GM23338 (cell line): ENCODE data around the gene KIAA1549. TPM values are rescaled to one million over a fixed set of nuclear protein-coding genes. Genes with fewer than 3 reads are reported as not detected.

ENCODE experiments used
- ATAC-seq: fragments of 200-7000 bp; cut with Tn5 transposase; 3 replicates; pipeline ENCODE4 v1.9.1; 2020
- DNase-seq: peaks from one replicate; pipeline ENCODE4 v3.0.0-alpha.2; 2015; ENCODE audit warnings: low spot score
- H2AFZ ChIP-seq: fragments of 200-600 bp; sonication (generic); 2 replicates; pipeline ENCODE4 v1.8.0; 2016; ENCODE audit warnings: antibody characterized with exemption, mild to moderate bottlenecking, moderate library complexity
- H3F3A ChIP-seq: fragments of 200-600 bp; sonication (generic); replicated peaks from 2 replicates; pipeline ENCODE4 v1.8.0; 2017; ENCODE audit warnings: antibody characterized with exemption, mixed run types, low read depth
- H3K27ac ChIP-seq: fragments of 200-600 bp; sonication (generic); 2 replicates; pipeline ENCODE4 v1.6.1; 2016; ENCODE audit warnings: low read depth
- H3K27me3 ChIP-seq: fragments of 200-600 bp; sonication (generic); 2 replicates; pipeline ENCODE4 v1.8.0; 2016; ENCODE audit warnings: mild to moderate bottlenecking, mixed run types, moderate library complexity; ENCODE audit not compliant: insufficient read depth
- H3K36me3 ChIP-seq: fragments of 200-600 bp; sonication (generic); 2 replicates; pipeline ENCODE4 v1.8.0; 2016; ENCODE audit warnings: mild to moderate bottlenecking; ENCODE audit not compliant: insufficient read depth
- H3K4me1 ChIP-seq: fragments of 200-600 bp; sonication (generic); 2 replicates; pipeline ENCODE4 v1.8.0; 2016; ENCODE audit warnings: mild to moderate bottlenecking, moderate library complexity; ENCODE audit not compliant: insufficient read depth
- H3K4me2 ChIP-seq: fragments of 200-600 bp; sonication (generic); 2 replicates; pipeline ENCODE4 v1.7.1; 2017; ENCODE audit warnings: mixed run types
- H3K4me3 ChIP-seq: fragments of 200-600 bp; sonication (generic); 2 replicates; pipeline ENCODE4 v1.6.1; 2016; ENCODE audit warnings: mixed run types
- H3K79me2 ChIP-seq: fragments of 200-600 bp; sonication (generic); replicated peaks from 2 replicates; pipeline ENCODE4 v1.8.0; 2017; ENCODE audit warnings: mild to moderate bottlenecking; ENCODE audit not compliant: insufficient read depth
- H3K9me2 ChIP-seq: fragments of 200-600 bp; sonication (generic); 2 replicates; pipeline ENCODE4 v1.8.0; 2017; ENCODE audit not compliant: insufficient read depth
- H4K20me1 ChIP-seq: fragments of 200-600 bp; sonication (generic); replicated peaks from 2 replicates; pipeline ENCODE4 v1.8.0; 2017; ENCODE audit warnings: mild to moderate bottlenecking; ENCODE audit not compliant: insufficient read depth
- H3K27ac Mint-ChIP-seq: 2 replicates; pipeline ENCODE4 v1.8.0; 2020; ENCODE audit warnings: inconsistent platforms, mild to moderate bottlenecking, moderate library complexity, mixed read lengths
- H3K27me3 Mint-ChIP-seq: 3 replicates; pipeline ENCODE4 v1.8.0; 2022; ENCODE audit warnings: low read depth, mild to moderate bottlenecking, moderate library complexity, mixed read lengths, inconsistent platforms; ENCODE audit not compliant: insufficient read depth, poor library complexity
- H3K36me3 Mint-ChIP-seq: 3 replicates; pipeline ENCODE4 v1.8.0; 2021; ENCODE audit warnings: low read depth, mild to moderate bottlenecking, inconsistent platforms, moderate library complexity, mixed read lengths
- H3K4me1 Mint-ChIP-seq: 3 replicates; pipeline ENCODE4 v1.8.0; 2020; ENCODE audit warnings: mild to moderate bottlenecking, inconsistent platforms, mixed read lengths
- H3K4me3 Mint-ChIP-seq: 3 replicates; pipeline ENCODE4 v1.8.0; 2021; ENCODE audit warnings: moderate library complexity, mild to moderate bottlenecking, inconsistent platforms, mixed read lengths
- H3K9me3 Mint-ChIP-seq: 3 replicates; pipeline ENCODE4 v1.8.0; 2020; ENCODE audit warnings: moderate library complexity, mild to moderate bottlenecking, inconsistent platforms, mixed read lengths
- CREB1 ChIP-seq: fragments of 250-450 bp; sonication (Bioruptor Pico); IDR thresholded peaks from 2 replicates; pipeline ENCODE4 v1.5.0; 2020; ENCODE audit warnings: low read depth, mild to moderate bottlenecking, moderate library complexity
- JUNB ChIP-seq: IDR thresholded peaks from one replicate; pipeline ENCODE4 v1.6.1; 2016; ENCODE audit warnings: antibody characterized with exemption; ENCODE audit not compliant: unreplicated experiment
- NANOG ChIP-seq: IDR thresholded peaks from 2 replicates; pipeline ENCODE4 v1.6.1; 2016; ENCODE audit warnings: antibody characterized with exemption, borderline replicate concordance
- POLR2AphosphoS5 ChIP-seq: IDR thresholded peaks from 2 replicates; pipeline ENCODE4 v1.6.1; 2016; ENCODE audit warnings: antibody characterized with exemption, low read depth
- STAT1 ChIP-seq: IDR thresholded peaks from one replicate; pipeline ENCODE4 v1.6.1; 2016; ENCODE audit warnings: antibody characterized with exemption; ENCODE audit not compliant: unreplicated experiment
- ZNF114 ChIP-seq: fragments of 250-450 bp; sonication (Bioruptor Pico); IDR thresholded peaks from 2 replicates; pipeline ENCODE4 v1.5.0; 2020; ENCODE audit warnings: mild to moderate bottlenecking, moderate library complexity
- ZNF331 ChIP-seq: fragments of 250-450 bp; sonication (Bioruptor Pico); IDR thresholded peaks from 2 replicates; pipeline ENCODE4 v1.5.0; 2020; ENCODE audit warnings: low read depth, mild to moderate bottlenecking, moderate library complexity
- polyA plus RNA-seq: library from polyadenylated mRNA; unstranded; fragments of >200 nt; fragmentation: Nextera tagmentation; extraction: Ambion mirVana; gene quantifications from 2 replicates; pipeline ENCODE4 v1.2.1, GENCODE V29; 2016
- total RNA-seq: library from RNA; depleted of rRNA; stranded (reverse); fragments of >200 nt; shearing (Covaris generic); gene quantifications from 2 replicates; pipeline ENCODE4 v1.2.3, GENCODE V29; 2014
- TF ChIP-seq, protein P1 (sequence below): fragments of 250-450 bp; sonication (Bioruptor Pico); IDR thresholded peaks from 2 replicates; pipeline ENCODE4 v1.5.0; 2020; ENCODE audit warnings: mild to moderate bottlenecking, moderate library complexity
- TF ChIP-seq, protein P2 (sequence below): IDR thresholded peaks from 2 replicates; pipeline ENCODE4 v1.6.1; 2016; ENCODE audit warnings: antibody characterized with exemption

The KIAA1549 gene
- total and polyA plus RNA-seq, 2 experiments from 2014 or later = 3.6 to 13.5 TPM

DNA sequence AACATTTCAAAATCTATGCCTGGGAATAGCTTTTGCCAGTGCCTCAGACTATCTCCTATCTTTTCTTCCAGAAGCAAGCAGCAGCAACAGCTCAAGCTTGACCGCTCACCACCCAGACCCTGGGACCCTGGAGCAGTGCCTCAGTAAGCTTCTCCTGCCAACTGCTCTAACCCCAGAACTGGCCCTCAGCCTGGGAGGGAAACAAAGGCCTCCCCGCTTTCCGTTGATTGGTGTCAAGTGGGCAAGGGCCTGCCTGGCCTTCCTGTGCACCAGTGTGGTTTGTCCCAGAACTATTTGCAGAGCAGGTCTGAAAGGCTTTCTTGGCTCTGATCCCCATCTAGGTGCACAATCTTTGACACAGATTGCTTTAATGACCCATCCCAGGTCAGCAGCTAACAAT, 179.9 kb downstream of the KIAA1549 start (continued):
- TF ChIP-seq, protein P1, sequence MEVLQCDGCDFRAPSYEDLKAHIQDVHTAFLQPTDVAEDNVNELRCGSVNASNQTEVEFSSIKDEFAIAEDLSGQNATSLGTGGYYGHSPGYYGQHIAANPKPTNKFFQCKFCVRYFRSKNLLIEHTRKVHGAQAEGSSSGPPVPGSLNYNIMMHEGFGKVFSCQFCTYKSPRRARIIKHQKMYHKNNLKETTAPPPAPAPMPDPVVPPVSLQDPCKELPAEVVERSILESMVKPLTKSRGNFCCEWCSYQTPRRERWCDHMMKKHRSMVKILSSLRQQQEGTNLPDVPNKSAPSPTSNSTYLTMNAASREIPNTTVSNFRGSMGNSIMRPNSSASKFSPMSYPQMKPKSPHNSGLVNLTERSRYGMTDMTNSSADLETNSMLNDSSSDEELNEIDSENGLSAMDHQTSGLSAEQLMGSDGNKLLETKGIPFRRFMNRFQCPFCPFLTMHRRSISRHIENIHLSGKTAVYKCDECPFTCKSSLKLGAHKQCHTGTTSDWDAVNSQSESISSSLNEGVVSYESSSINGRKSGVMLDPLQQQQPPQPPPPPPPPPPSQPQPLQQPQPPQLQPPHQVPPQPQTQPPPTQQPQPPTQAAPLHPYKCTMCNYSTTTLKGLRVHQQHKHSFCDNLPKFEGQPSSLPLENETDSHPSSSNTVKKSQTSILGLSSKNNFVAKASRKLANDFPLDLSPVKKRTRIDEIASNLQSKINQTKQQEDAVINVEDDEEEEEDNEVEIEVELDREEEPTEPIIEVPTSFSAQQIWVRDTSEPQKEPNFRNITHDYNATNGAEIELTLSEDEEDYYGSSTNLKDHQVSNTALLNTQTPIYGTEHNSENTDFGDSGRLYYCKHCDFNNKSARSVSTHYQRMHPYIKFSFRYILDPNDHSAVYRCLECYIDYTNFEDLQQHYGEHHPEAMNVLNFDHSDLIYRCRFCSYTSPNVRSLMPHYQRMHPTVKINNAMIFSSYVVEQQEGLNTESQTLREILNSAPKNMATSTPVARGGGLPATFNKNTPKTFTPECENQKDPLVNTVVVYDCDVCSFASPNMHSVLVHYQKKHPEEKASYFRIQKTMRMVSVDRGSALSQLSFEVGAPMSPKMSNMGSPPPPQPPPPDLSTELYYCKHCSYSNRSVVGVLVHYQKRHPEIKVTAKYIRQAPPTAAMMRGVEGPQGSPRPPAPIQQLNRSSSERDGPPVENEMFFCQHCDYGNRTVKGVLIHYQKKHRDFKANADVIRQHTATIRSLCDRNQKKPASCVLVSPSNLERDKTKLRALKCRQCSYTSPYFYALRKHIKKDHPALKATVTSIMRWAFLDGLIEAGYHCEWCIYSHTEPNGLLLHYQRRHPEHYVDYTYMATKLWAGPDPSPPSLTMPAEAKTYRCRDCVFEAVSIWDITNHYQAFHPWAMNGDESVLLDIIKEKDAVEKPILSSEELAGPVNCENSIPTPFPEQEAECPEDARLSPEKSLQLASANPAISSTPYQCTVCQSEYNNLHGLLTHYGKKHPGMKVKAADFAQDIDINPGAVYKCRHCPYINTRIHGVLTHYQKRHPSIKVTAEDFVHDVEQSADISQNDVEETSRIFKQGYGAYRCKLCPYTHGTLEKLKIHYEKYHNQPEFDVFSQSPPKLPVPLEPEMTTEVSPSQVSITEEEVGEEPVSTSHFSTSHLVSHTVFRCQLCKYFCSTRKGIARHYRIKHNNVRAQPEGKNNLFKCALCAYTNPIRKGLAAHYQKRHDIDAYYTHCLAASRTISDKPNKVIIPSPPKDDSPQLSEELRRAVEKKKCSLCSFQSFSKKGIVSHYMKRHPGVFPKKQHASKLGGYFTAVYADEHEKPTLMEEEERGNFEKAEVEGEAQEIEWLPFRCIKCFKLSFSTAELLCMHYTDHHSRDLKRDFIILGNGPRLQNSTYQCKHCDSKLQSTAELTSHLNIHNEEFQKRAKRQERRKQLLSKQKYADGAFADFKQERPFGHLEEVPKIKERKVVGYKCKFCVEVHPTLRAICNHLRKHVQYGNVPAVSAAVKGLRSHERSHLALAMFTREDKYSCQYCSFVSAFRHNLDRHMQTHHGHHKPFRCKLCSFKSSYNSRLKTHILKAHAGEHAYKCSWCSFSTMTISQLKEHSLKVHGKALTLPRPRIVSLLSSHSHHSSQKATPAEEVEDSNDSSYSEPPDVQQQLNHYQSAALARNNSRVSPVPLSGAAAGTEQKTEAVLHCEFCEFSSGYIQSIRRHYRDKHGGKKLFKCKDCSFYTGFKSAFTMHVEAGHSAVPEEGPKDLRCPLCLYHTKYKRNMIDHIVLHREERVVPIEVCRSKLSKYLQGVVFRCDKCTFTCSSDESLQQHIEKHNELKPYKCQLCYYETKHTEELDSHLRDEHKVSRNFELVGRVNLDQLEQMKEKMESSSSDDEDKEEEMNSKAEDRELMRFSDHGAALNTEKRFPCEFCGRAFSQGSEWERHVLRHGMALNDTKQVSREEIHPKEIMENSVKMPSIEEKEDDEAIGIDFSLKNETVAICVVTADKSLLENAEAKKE (CRISPR knock-in tag) = no peak
- TF ChIP-seq POLR2AphosphoS5 = no peak
- TF ChIP-seq CREB1 = no peak
- no peak for TF ChIP-seq NANOG
- TF ChIP-seq ZNF331 (CRISPR knock-in tag) = no peak
- TF ChIP-seq STAT1 = no peak

DNA sequence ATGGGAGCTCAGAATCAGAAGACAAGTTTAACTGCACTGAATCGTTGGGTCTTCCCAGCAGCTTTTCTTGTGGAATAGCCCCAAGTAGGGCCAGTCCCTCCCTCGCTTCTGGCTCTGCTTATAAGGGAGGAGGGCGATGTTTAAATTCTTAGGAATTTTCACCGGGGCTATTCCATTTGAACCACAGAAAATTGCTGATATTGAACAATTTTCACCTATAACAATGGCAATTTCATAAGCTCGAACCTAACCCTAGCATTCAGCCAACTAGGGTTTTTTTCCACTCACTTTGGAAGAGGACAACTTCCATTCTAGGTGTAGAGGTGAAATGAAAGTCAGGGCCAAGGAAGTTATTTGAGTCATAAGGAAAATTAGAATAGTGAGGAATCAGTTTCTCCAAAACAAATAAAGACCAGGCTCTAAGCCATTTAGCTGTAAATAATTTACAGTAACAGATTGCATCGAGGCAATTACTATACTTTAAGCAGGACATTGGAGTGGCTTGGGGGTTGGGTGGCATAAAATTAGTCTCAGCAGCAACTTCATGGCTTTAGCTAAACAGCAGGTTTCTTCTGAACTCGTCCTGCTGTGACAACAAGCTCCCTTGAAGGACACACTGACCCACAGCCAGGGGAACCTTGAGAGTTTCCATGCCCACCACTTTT, 181.7 kb downstream of the KIAA1549 start:
- H3K4me1 Mint-ChIP-seq = peaks cover 25% of the 10 kb centered on the region
- Histone ChIP-seq H3K9me2 (peaks cover 4% of the 10 kb centered on the region; the same call in 1 of the 2 replicates), H3K79me2 (no peaks in the 10 kb centered on the region), H4K20me1 (no peaks in the 10 kb centered on the region), H2AFZ (peak overlapping the region; percentile 87; the same call in 1 of the 2 replicates), H3K4me3 (no peak overlapping the region), H3K36me3 (no peaks in the 10 kb centered on the region), H3K27me3 (no peaks in the 10 kb centered on the region), H3F3A (0 out of 2 replicates have a peak, but pooled peaks cover 4% of the 10 kb centered on the region), H3K4me1 (peaks cover 15% of the 10 kb centered on the region), H3K27ac (no peak overlapping the region), H3K4me2 (no peak overlapping the region)
- DNase-seq (no peak), ATAC-seq (no peak)
- no peak overlapping the region for H3K4me3 Mint-ChIP-seq
- no peaks in the 10 kb centered on the region; the same call in 2 of the 3 replicates for H3K9me3 Mint-ChIP-seq
- H3K27me3 Mint-ChIP-seq = peaks cover 8% of the 10 kb centered on the region
- no peak overlapping the region for H3K27ac Mint-ChIP-seq
- no peaks in the 10 kb centered on the region for H3K36me3 Mint-ChIP-seq
- TF ChIP-seq NANOG (no peak), ZNF331 (CRISPR knock-in tag) (no peak), ZNF114 (CRISPR knock-in tag) (no peak), JUNB (no peak)
- TF ChIP-seq, protein P2, sequence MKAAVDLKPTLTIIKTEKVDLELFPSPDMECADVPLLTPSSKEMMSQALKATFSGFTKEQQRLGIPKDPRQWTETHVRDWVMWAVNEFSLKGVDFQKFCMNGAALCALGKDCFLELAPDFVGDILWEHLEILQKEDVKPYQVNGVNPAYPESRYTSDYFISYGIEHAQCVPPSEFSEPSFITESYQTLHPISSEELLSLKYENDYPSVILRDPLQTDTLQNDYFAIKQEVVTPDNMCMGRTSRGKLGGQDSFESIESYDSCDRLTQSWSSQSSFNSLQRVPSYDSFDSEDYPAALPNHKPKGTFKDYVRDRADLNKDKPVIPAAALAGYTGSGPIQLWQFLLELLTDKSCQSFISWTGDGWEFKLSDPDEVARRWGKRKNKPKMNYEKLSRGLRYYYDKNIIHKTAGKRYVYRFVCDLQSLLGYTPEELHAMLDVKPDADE = no peak
